NOMO-1 treated with dmso at 0.1 percent for 144 hours (cell line): Measurements from ENCODE around the gene SPRY4.
"Not testable (repeated sequence)": the region's sequence is repeated elsewhere in the genome, so short reads cannot be mapped to it uniquely, and the experiment has no call there.

ENCODE experiments used
- DNase-seq: peaks from one replicate; lab custom pipeline; 2025; ENCODE audit not compliant: unreplicated experiment; lab: John Stamatoyannopoulos, UW

The SPRY4 gene, protein sequence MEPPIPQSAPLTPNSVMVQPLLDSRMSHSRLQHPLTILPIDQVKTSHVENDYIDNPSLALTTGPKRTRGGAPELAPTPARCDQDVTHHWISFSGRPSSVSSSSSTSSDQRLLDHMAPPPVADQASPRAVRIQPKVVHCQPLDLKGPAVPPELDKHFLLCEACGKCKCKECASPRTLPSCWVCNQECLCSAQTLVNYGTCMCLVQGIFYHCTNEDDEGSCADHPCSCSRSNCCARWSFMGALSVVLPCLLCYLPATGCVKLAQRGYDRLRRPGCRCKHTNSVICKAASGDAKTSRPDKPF

GRCh38 chr5:142324871-142325724 is at the start of gene SPRY4:
Gene SPRY4 (minus strand): TSS chr5:142325021. CDS start chr5:142315108, 9,913 bp downstream.
- DNase-seq: peak; percentile 85

DNA sequence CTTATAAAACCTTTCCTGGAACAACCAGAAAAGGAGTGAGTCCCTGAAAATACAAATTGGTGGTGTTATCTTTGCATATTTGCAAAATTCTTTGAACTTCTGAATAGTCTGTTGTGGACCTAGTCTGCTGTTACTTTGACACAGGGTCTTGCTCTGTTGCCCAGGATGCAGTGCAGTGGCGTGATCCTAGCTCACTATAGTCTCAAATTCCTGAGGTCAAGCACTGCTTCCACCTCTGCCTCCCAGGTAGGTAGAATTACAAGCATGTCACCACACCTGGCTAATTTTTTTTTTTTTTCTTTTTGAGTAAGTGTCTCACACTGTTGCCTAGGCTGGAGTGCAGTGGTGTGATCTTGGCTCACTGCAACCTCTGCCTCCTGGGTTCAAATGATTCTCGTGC is 43.7 kb upstream of the SPRY4 start:
- DNase-seq: no peak

DNA sequence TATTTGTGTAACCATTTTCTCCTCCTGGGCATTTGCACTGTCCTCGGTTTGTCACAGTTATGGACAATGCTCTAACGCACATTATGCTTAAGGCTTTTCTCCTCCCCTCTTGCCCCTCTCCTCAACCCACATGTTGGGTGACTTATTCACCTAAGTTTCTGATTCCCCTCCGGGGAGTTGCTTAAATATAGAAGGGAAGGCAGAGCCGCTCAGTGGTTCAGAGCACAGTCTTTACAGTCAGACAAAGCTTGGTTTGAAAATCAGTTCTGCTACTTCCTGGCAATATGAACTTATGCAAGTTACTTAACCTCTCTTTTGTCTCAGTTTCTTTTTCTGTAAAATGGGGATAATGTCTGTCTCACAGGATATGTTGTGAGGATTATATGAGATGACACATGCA is 41.2 kb upstream of the SPRY4 start:
- DNase-seq: no peak

GRCh38 chr5:142364251-142365145 is 39.7 kb upstream of the SPRY4 start:
- DNase-seq: no peak

DNA sequence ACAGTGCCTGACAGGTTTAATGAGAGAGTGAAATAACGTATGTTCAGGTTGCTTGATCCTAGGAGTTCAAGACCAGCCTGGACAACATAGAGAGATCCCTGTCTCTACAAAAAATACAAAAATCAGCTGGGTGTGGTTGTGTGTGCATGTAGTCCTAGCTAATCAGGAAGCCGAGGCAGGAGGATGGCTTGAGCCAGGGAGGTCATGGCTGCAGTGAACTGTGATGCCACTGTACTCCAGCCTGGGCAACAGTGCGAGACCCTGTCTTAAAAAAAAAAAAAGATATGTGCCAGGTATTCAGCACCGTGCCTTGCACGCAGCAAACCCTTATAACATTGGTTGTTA is 38.8 kb upstream of the SPRY4 start:
- no peak for DNase-seq

GRCh38 chr5:142362193-142362592 is 37.4 kb upstream of the SPRY4 start:
- DNase-seq: not testable (repeated sequence)

DNA sequence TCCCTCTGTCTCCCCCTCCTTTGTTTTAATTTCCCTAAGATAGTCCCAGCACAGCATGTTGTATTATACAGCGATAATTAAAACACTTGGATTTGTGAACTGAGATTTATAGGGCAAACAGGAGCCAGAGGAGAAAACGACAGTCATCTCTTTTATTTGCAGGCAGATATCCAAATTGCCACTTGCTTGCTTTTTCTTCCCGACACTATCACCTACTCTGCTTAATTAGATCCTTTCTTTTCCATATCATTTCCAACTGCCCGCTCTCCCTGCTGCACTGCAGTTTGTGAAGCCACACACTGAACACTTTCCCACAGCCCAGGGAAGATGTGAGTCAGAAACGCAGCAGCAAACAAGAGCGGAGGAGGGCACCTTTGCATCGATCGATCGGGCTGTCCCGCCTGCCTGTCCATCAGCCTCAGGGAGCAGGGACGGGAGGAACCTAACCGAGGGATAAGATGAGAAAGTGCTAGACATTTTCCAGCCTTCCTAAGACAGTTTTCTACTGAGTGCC is 35.8 kb upstream of the SPRY4 start:
- no peak for DNase-seq

DNA sequence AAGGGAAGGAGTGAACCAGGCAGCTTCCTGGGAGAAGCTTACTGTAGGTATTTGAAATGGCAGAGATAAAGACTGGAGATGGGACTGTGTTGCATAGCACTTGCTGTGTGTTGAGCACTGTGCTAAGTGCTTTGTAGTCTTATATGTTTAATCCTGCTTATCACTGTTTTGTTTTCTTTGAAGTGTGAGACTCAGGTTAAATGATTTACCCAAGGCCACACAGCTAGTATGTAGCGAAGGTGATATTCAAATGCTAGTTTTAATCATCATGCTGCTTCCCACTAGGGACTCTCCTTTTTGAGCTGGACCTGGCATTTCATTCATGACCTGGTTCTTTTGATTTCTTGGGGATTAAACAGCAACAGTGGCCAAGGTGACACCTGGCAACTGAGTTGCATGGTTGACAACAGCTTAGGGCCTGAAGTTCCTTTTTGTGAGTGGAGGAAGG is 35.3 kb upstream of the SPRY4 start:
- DNase-seq: no peak

DNA sequence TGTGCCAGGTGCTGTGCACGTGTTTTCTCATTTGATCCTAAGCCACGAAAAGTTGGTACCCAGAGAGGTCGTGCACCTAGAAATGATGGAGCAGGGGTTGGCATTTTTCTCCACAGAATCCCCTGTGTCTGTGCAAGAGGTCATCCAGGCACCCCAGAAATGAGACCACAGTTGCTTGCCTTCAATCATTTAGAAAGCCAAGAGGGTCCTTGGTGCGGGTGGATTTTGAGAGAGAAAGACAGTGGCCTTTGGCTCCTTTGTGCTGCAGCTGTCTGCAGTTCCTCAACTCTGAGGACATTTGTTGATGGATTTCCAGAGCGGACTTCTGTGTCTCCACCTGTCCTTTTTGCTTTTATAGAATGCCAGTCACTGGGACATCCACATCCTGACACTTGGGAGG is 33.8 kb upstream of the SPRY4 start:
- DNase-seq: no peak

GRCh38 chr5:142358121-142358520 is 33.3 kb upstream of the SPRY4 start:
- no peak for DNase-seq

DNA sequence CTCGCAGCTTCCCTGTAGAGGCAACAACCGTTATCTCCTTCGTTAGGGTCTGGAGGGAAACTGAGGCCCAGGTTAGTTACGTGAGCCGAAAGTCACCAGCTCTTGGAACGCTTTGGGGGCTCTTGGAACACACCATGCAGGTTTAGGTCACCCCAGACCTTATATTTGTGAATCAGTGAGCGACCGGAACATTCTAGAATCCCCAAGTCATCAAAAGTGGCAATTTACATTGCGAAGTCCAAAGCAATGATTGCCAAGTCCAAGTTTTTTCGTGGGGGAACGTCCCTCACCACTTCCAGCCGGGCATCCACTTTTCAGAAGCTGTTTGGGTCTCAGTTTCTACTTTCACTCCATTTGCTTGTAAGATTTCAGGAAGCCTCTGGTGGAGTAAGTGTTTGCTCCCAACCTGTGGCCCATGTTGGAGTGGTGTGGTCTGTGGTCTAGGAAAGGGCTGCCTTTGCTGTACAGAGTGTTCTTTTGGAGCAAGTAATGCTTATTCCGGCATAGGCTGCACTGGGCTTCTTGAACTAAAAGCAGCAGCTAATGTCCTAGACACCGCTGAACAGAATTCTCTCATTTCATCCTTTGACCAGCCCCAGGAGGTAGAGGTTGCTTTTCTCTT is 32.8 kb upstream of the SPRY4 start:
- DNase-seq: no peak

- peak; percentile 81 for DNase-seq
Measured at GRCh38 chr5:142356716-142357468, 32.1 kb upstream of the SPRY4 start.

DNA sequence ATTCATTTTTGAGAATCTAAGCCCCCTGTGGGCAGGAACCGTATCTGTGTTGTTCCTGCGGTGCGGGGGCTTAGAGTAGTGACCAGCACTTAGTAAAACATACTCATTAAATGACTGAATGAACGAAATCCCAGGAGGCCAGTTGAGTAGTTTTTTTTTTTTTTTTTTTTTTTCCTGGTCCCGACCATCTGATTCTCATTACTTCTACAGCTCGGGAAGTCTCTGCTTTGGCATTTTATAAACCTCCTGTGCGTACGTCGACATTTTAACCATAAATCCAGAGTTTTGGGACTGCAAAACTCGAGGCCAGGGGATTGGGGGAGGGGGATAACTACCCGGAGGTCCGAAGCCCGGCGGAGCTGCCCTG is 31.5 kb upstream of the SPRY4 start:
- DNase-seq: no peak

DNA sequence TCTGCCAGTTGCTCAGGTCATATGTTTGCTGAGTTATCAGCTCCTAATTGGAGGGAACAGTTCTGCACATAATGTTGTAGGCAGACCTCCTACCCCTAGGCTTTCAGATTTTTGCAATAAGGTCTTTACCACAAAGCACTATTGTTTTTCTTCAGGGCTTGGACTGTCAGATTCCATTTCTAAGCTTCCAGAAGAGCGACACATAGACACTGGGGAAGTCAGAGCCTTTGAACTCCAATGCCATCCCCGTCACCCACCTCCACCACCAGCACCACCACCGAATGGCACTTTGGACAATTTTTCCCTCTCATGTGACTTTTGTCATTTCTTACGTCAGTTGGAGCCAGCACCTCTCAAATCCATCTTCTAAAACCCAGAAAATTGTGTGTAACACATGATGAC is 28.3 kb upstream of the SPRY4 start:
- no peak for DNase-seq

DNA sequence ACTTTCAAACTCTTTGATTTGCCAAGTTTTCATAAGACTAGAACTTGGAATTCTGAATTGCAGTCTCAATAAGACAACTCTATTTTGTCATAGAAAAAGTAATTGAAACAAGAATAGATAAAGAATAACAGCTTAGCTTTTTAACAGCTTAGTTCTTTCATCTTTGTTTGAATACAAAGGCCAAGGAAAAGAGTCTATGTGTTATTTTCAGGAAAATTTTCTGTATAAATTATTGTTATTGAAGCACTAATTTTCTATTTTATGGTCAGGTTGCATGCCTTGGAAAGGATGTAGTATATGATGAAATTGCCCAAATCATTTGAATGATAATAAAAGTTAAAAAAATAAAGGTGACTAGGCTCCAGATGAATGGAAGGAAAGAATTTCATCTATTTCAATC is 25.2 kb upstream of the SPRY4 start:
- DNase-seq: no peak

DNA sequence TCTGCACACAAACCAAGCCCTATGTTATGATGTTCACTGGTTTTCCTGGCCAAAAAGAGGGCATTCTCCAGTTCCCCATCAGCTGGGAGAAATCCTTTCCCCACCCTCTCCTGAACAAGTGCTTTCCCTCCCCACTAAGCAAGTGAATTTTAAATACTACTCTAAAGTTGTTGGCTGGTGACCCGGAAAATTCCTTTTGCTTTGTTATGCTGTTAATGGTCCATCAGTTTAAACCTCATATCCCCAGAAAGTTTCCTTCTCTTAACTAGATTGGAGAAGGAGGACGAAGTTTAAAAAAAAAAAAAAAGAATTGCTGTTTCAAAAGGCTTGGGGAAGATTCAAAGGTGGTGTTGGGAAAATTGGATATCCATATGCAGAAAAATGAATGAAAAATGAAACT is 21.9 kb upstream of the SPRY4 start:
- no peak for DNase-seq

GRCh38 chr5:142344915-142345314 is 20.1 kb upstream of the SPRY4 start:
- not testable (repeated sequence) for DNase-seq

- DNase-seq: no peak
Measured at GRCh38 chr5:142343531-142343930, 18.7 kb upstream of the SPRY4 start.

- no peak for DNase-seq
Measured at GRCh38 chr5:142342128-142342981, 17.5 kb upstream of the SPRY4 start.
